H9 (cell line): Measurements from ENCODE around the gene COL8A1. TPM values are rescaled to one million over a fixed set of nuclear protein-coding genes. Genes with fewer than 3 reads are reported as not detected.

Experiments
- DNase-seq: peaks from one replicate; pipeline ENCODE4 v3.0.0-alpha.2; 2017
- H2AFZ ChIP-seq: one replicate; pipeline ENCODE4 v1.6.1; 2013; ENCODE audit warnings: mild to moderate bottlenecking, low read length, control low read depth, moderate library complexity
- H2AK5ac ChIP-seq: 2 replicates; pipeline ENCODE4 v1.6.1; 2013; ENCODE audit warnings: low read length, control low read depth, mixed read lengths; ENCODE audit not compliant: insufficient read length
- H2BK120ac ChIP-seq: one replicate; pipeline ENCODE4 v1.6.1; 2013; ENCODE audit warnings: low read depth, mild to moderate bottlenecking, low read length, control low read depth, inconsistent platforms; ENCODE audit not compliant: poor library complexity, severe bottlenecking
- H2BK12ac ChIP-seq: 2 replicates; pipeline ENCODE4 v1.6.1; 2013; ENCODE audit warnings: low read length, control low read depth, mixed read lengths, low read depth; ENCODE audit not compliant: insufficient read length
- H2BK15ac ChIP-seq: 2 replicates; pipeline ENCODE4 v1.6.1; 2013; ENCODE audit warnings: low read depth, low read length, control low read depth
- H2BK20ac ChIP-seq: one replicate; pipeline ENCODE4 v1.6.1; 2013; ENCODE audit warnings: low read depth, mild to moderate bottlenecking, low read length, control low read depth, inconsistent platforms; ENCODE audit not compliant: poor library complexity, severe bottlenecking
- H2BK5ac ChIP-seq: 2 replicates; pipeline ENCODE4 v1.6.1; 2013; ENCODE audit warnings: low read length, control low read depth, mixed read lengths; ENCODE audit not compliant: insufficient read length
- H3K14ac ChIP-seq: 2 replicates; pipeline ENCODE4 v1.6.1; 2013; ENCODE audit warnings: low read length, control low read depth; ENCODE audit not compliant: insufficient read depth
- H3K18ac ChIP-seq: 2 replicates; pipeline ENCODE4 v1.6.1; 2013; ENCODE audit warnings: low read depth, mild to moderate bottlenecking, mixed read lengths, low read length, control low read depth; ENCODE audit not compliant: insufficient read length
- H3K23ac ChIP-seq: 2 replicates; pipeline ENCODE4 v1.6.1; 2013; ENCODE audit warnings: low read length, control low read depth, mixed read lengths, low read depth; ENCODE audit not compliant: insufficient read length
- H3K23me2 ChIP-seq: 2 replicates; pipeline ENCODE4 v1.6.1; 2013; ENCODE audit warnings: low read depth, mild to moderate bottlenecking, mixed read lengths, low read length, control low read depth; ENCODE audit not compliant: insufficient read length, poor library complexity, severe bottlenecking
- H3K27ac ChIP-seq: 2 replicates; pipeline ENCODE4 v1.5.1; 2013; ENCODE audit warnings: low read length, control low read depth, mixed read lengths, low read depth; ENCODE audit not compliant: insufficient read length
- H3K27me3 ChIP-seq: 2 replicates; pipeline ENCODE4 v1.6.1; 2013; ENCODE audit warnings: low read length, control low read depth, inconsistent platforms; ENCODE audit not compliant: insufficient read depth
- H3K4ac ChIP-seq: 2 replicates; pipeline ENCODE4 v1.6.1; 2013; ENCODE audit warnings: low read depth, mild to moderate bottlenecking, control low read depth, inconsistent platforms, low read length, moderate library complexity
- H3K4me1 ChIP-seq: 2 replicates; pipeline ENCODE4 v1.6.1; 2013; ENCODE audit warnings: low read length, control low read depth, inconsistent platforms; ENCODE audit not compliant: insufficient read depth
- H3K4me2 ChIP-seq: 2 replicates; pipeline ENCODE4 v1.6.1; 2013; ENCODE audit warnings: low read length, control low read depth, mixed read lengths; ENCODE audit not compliant: insufficient read length, insufficient read depth
- H3K56ac ChIP-seq: 2 replicates; pipeline ENCODE4 v1.6.1; 2013; ENCODE audit warnings: low read depth, mild to moderate bottlenecking, mixed read lengths, low read length, control low read depth; ENCODE audit not compliant: insufficient read length
- H3K79me1 ChIP-seq: 2 replicates; pipeline ENCODE4 v1.6.1; 2013; ENCODE audit warnings: low read depth, mild to moderate bottlenecking, moderate library complexity, low read length, control low read depth, inconsistent platforms; ENCODE audit not compliant: insufficient read depth, poor library complexity, severe bottlenecking
- H3K79me2 ChIP-seq: 2 replicates; pipeline ENCODE4 v1.6.1; 2013; ENCODE audit warnings: low read length, control low read depth, inconsistent platforms; ENCODE audit not compliant: insufficient read depth
- H3K9ac ChIP-seq: 2 replicates; pipeline ENCODE4 v1.6.1; 2013; ENCODE audit warnings: low read length, control low read depth, mixed read lengths; ENCODE audit not compliant: insufficient read length; ENCODE audit errors: extremely low read depth
- H3K9me3 ChIP-seq: one replicate; pipeline ENCODE4 v1.6.1; 2013; ENCODE audit warnings: low read depth, low read length, inconsistent platforms; ENCODE audit not compliant: control insufficient read depth
- H3T11ph ChIP-seq: one replicate; pipeline ENCODE4 v1.6.1; 2013; ENCODE audit warnings: mild to moderate bottlenecking, low read length, control low read depth, inconsistent platforms
- H4K20me1 ChIP-seq: one replicate; pipeline ENCODE4 v1.6.1; 2013; ENCODE audit not compliant: control insufficient read depth, insufficient read length, insufficient read depth
- H4K5ac ChIP-seq: 2 replicates; pipeline ENCODE4 v1.6.1; 2013; ENCODE audit warnings: low read depth, mild to moderate bottlenecking, mixed read lengths, low read length, control low read depth; ENCODE audit not compliant: insufficient read length
- H4K8ac ChIP-seq: replicated peaks from 2 replicates; pipeline ENCODE4 v1.6.1; 2013; ENCODE audit warnings: low read length, control low read depth, mixed read lengths, low read depth; ENCODE audit not compliant: insufficient read length
- H4K91ac ChIP-seq: 2 replicates; pipeline ENCODE4 v1.6.1; 2013; ENCODE audit warnings: low read depth, mild to moderate bottlenecking, moderate library complexity, mixed read lengths, low read length, control low read depth; ENCODE audit not compliant: insufficient read length
- H3K27ac Mint-ChIP-seq, 3 experiments: 2 replicates in 2 of 3; 3 replicates in 1 of 3; pipeline ENCODE4 v1.8.0; 2020 to 2021; ENCODE audit warnings: mixed read lengths in 3 of 3, mild to moderate bottlenecking in 1 of 3, moderate library complexity in 1 of 3
- H3K27me3 Mint-ChIP-seq: 2 replicates; pipeline ENCODE4 v1.8.0; 2021; ENCODE audit warnings: low read depth, mild to moderate bottlenecking, moderate library complexity, mixed read lengths
- H3K36me3 Mint-ChIP-seq, 3 experiments: 2 replicates in 2 of 3; 3 replicates in 1 of 3; pipeline ENCODE4 v1.8.0; 2020 to 2021; ENCODE audit warnings: low read depth in 3 of 3, mixed read lengths in 3 of 3; ENCODE audit not compliant: insufficient read depth in 1 of 3
- H3K4me1 Mint-ChIP-seq, 2 experiments: 2 replicates each; pipeline ENCODE4 v1.8.0; 2020; ENCODE audit warnings: mixed read lengths in 2 of 2
- H3K4me3 Mint-ChIP-seq, 2 experiments: 2 replicates in 1 of 2; 3 replicates in 1 of 2; pipeline ENCODE4 v1.8.0; 2020 to 2021; ENCODE audit warnings: mild to moderate bottlenecking in 2 of 2, mixed read lengths in 2 of 2, moderate library complexity in 1 of 2
- H3K9me3 Mint-ChIP-seq, 2 experiments: 2 replicates in 1 of 2; 3 replicates in 1 of 2; pipeline ENCODE4 v1.8.0; 2020; ENCODE audit warnings: mild to moderate bottlenecking in 2 of 2, mixed read lengths in 2 of 2, moderate library complexity in 1 of 2
- WGBS: extraction: QIAGEN DNeasy Blood & Tissue Kit; methylation state at CpG from one replicate; pipeline ENCODE4 v1.1.7; 2013; ENCODE audit warnings: missing lambda C conversion rate, low lambda C conversion rate, mixed read lengths; ENCODE audit not compliant: insufficient read length; ENCODE audit errors: extremely low coverage; 5-methylcytosine and 5-hydroxymethylcytosine counted together
- total RNA-seq: library from RNA; stranded (reverse); gene quantifications from 2 replicates; pipeline ENCODE4 v1.2.1, GENCODE V29; 2021
- TF ChIP-seq, protein P1 (sequence below): fragments of 200-600 bp; sonication (generic); conservative IDR thresholded peaks from 3 replicates; pipeline ENCODE4 v1.8.0; 2021; ENCODE audit warnings: antibody characterized with exemption, mild to moderate bottlenecking

The COL8A1 gene
- total RNA-seq, 1 experiment from 2014 or later = 0.17 TPM

DNA sequence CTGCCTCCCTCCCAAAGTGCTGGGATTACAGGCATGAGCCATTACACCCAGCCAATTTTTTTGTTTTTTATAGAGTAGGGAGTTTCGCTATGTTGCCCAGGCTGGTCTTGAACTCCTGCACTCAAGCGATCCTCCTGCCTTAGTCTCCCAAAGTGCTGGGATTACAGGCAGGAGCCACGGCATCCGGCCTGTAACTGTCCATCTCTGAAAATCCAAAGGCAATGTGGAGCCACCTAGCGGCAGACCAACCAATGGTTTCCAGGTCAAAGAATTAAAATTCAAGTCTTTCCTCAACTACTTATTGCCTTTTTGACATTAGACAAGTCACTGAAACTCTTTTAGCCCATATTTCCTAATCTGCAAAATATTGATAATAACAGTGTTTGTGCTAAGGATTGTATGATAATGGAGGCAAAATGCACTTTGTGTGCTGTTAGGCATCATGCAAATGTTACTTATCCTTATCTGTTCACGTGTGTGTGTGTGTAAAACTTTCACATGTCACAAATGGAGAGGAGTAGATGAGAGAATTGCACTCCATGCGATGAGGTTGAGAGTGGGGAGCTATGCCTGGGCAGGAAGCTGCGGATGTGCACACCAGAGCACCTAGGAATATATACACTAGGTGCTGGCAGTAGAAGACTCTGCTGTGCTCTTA, 48.7 kb downstream of the COL8A1 start:
- Mint-ChIP-seq H3K9me3 (no peaks in the 10 kb centered on the region), H3K36me3 (no peaks in the 10 kb centered on the region), H3K4me3 (no peak overlapping the region), H3K27ac (no peak overlapping the region), H3K27me3 (no peaks in the 10 kb centered on the region), H3K4me1 (no peaks in the 10 kb centered on the region)
- no peak overlapping the region for H3K18ac ChIP-seq
- no peaks in the 10 kb centered on the region for H3K27me3 ChIP-seq
- no peaks in the 10 kb centered on the region for H4K20me1 ChIP-seq
- no peak overlapping the region for H4K8ac ChIP-seq
- no peak overlapping the region for H4K5ac ChIP-seq
- no peak overlapping the region for H3K23ac ChIP-seq
- no peaks in the 10 kb centered on the region for H3K9me3 ChIP-seq
- no peaks in the 10 kb centered on the region for H3K23me2 ChIP-seq
- TF ChIP-seq, protein P1, sequence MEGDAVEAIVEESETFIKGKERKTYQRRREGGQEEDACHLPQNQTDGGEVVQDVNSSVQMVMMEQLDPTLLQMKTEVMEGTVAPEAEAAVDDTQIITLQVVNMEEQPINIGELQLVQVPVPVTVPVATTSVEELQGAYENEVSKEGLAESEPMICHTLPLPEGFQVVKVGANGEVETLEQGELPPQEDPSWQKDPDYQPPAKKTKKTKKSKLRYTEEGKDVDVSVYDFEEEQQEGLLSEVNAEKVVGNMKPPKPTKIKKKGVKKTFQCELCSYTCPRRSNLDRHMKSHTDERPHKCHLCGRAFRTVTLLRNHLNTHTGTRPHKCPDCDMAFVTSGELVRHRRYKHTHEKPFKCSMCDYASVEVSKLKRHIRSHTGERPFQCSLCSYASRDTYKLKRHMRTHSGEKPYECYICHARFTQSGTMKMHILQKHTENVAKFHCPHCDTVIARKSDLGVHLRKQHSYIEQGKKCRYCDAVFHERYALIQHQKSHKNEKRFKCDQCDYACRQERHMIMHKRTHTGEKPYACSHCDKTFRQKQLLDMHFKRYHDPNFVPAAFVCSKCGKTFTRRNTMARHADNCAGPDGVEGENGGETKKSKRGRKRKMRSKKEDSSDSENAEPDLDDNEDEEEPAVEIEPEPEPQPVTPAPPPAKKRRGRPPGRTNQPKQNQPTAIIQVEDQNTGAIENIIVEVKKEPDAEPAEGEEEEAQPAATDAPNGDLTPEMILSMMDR = peak; percentile 85
- no peak overlapping the region for H3K56ac ChIP-seq
- no peak overlapping the region for H2BK20ac ChIP-seq
- H3K14ac ChIP-seq = no peak overlapping the region
- no peak overlapping the region for H3K9ac ChIP-seq
- H2BK12ac ChIP-seq = no peak overlapping the region
- H3K4me1 ChIP-seq = no peaks in the 10 kb centered on the region; the same call in 1 of the 2 replicates
- H3K79me1 ChIP-seq = no peaks in the 10 kb centered on the region
- WGBS = no CpG with 5 or more reads among the region's 8 CpGs
- H2BK15ac ChIP-seq = no peak overlapping the region
- H2AFZ ChIP-seq = no peak overlapping the region
- no peaks in the 10 kb centered on the region for H3K79me2 ChIP-seq
- no peak overlapping the region for H3T11ph ChIP-seq
- H2BK120ac ChIP-seq = no peak overlapping the region
- no peak overlapping the region for H3K4ac ChIP-seq
- no peak overlapping the region for H3K27ac ChIP-seq
- H2BK5ac ChIP-seq = no peak overlapping the region
- DNase-seq = peak; percentile 61
- no peak overlapping the region for H3K4me2 ChIP-seq
- H4K91ac ChIP-seq = no peak overlapping the region
- no peak overlapping the region for H2AK5ac ChIP-seq
